ENCODE data around the gene UGT1A7. TPM values are rescaled to one million over a fixed set of nuclear protein-coding genes. Genes with fewer than 3 reads are reported as not detected.

The UGT1A7 gene
- total RNA-seq, 1 experiment from 2014 or later = not detected

DNA sequence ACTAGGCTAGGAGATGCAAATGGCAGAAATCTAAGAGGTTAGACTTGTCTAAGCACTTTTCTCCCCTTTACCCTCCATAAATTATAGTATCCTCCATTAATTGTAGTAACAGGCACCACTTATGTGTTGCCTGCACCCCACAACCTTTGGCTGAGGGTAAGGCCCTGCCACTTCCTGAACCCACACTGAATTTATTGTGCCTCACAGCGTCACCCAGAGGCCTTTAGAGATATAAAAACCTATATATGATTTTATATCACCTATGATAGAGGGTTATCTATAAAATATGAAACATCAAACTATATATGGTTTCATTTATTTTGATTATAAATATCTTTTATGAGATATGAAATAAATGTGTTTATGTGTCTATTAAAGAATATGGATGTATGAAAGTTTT lies 7.4 kb upstream of the UGT1A7 start:
- Mint-ChIP-seq H3K4me3 (ENCODE audit: unreplicated experiment) (no peak overlapping the region), H3K36me3 (ENCODE audit: insufficient read depth, unreplicated experiment) (no peaks in the 10 kb centered on the region), H3K4me1 (ENCODE audit: insufficient read depth, unreplicated experiment) (no peaks in the 10 kb centered on the region), H3K27ac (ENCODE audit: low read depth, unreplicated experiment) (no peak overlapping the region), H3K9me3 (ENCODE audit: unreplicated experiment) (no peaks in the 10 kb centered on the region), H3K27me3 (ENCODE audit: insufficient read depth, unreplicated experiment) (no peaks in the 10 kb centered on the region)
- intact Hi-C loops (cut with micrococcal nuclease) = no loop called here
- BruUV-seq (replicated peaks) = no TSS peak
- TF ChIP-seq, protein P1, sequence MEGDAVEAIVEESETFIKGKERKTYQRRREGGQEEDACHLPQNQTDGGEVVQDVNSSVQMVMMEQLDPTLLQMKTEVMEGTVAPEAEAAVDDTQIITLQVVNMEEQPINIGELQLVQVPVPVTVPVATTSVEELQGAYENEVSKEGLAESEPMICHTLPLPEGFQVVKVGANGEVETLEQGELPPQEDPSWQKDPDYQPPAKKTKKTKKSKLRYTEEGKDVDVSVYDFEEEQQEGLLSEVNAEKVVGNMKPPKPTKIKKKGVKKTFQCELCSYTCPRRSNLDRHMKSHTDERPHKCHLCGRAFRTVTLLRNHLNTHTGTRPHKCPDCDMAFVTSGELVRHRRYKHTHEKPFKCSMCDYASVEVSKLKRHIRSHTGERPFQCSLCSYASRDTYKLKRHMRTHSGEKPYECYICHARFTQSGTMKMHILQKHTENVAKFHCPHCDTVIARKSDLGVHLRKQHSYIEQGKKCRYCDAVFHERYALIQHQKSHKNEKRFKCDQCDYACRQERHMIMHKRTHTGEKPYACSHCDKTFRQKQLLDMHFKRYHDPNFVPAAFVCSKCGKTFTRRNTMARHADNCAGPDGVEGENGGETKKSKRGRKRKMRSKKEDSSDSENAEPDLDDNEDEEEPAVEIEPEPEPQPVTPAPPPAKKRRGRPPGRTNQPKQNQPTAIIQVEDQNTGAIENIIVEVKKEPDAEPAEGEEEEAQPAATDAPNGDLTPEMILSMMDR (IDR thresholded peaks at IDR 0.05; ENCODE audit: unreplicated experiment) = no peak
- no peak for DNase-seq (ENCODE audit: unreplicated experiment)
- ChIA-PET POLR2A (no interaction called here), CTCF (no interaction called here)

DNA sequence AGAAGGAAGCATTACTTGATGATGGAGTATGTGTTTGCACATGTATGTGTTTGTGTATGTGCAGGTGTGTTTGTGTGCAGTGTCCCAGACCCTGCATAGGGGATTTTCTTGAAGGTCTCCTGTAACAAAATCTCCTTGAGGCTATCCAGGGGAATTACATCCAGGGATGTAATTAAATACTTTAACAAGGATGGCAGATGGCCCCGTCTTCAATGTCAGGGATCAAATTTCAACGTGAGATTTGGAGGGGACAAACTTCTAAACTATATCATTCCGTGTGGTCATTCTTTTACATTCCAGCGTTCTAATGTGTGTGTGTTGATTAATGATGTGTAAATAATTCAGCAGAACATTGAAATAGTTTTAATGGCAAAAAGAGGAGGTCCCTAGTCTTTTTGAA lies 6.7 kb upstream of the UGT1A7 start:
- H3K9me3 Mint-ChIP-seq (ENCODE audit: unreplicated experiment) = no peaks in the 10 kb centered on the region
- BruUV-seq (replicated peaks) = no TSS peak
- TF ChIP-seq, protein P1 (IDR thresholded peaks at IDR 0.05; ENCODE audit: unreplicated experiment) = no peak
- ChIA-PET CTCF (no interaction called here), POLR2A (no interaction called here)
- no peak overlapping the region for H3K27ac Mint-ChIP-seq (ENCODE audit: low read depth, unreplicated experiment)
- no peak for DNase-seq (ENCODE audit: unreplicated experiment)
- intact Hi-C loops (cut with micrococcal nuclease) = no loop called here
- no peak overlapping the region for H3K4me3 Mint-ChIP-seq (ENCODE audit: unreplicated experiment)
- no peaks in the 10 kb centered on the region for H3K4me1 Mint-ChIP-seq (ENCODE audit: insufficient read depth, unreplicated experiment)
- no peaks in the 10 kb centered on the region for H3K27me3 Mint-ChIP-seq (ENCODE audit: insufficient read depth, unreplicated experiment)
- no peaks in the 10 kb centered on the region for H3K36me3 Mint-ChIP-seq (ENCODE audit: insufficient read depth, unreplicated experiment)

DNA sequence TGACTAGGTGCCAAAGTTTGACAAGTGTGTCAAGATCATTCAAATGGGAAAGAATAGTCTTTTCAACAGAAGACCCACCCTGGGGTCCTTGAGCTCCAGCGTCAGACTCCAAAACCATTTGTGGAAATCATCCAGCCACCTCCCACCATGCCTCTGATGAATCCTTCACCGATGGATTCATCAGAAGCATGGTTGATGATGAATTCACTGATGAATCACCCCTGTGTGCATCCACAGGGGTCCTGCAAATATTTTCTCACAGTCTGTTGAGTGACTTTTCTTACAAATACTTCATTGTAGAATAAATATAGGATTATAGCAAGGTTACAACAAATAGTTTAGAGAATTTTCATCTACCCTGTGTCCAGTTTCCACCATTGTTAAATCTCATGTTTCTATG lies 5.7 kb upstream of the UGT1A7 start:
- H3K4me1 Mint-ChIP-seq (ENCODE audit: insufficient read depth, unreplicated experiment) = no peaks in the 10 kb centered on the region
- H3K4me3 Mint-ChIP-seq (ENCODE audit: unreplicated experiment) = no peak overlapping the region
- intact Hi-C loops (cut with micrococcal nuclease) = no loop called here
- H3K27me3 Mint-ChIP-seq (ENCODE audit: insufficient read depth, unreplicated experiment) = no peaks in the 10 kb centered on the region
- H3K9me3 Mint-ChIP-seq (ENCODE audit: unreplicated experiment) = no peaks in the 10 kb centered on the region
- no peak overlapping the region for H3K27ac Mint-ChIP-seq (ENCODE audit: low read depth, unreplicated experiment)
- POLR2A ChIA-PET = no interaction called here
- CTCF ChIA-PET = no interaction called here
- TF ChIP-seq, protein P1 (IDR thresholded peaks at IDR 0.05; ENCODE audit: unreplicated experiment) = no peak
- DNase-seq (ENCODE audit: unreplicated experiment) = no peak
- BruUV-seq (replicated peaks) = no TSS peak
- no peaks in the 10 kb centered on the region for H3K36me3 Mint-ChIP-seq (ENCODE audit: insufficient read depth, unreplicated experiment)

DNA sequence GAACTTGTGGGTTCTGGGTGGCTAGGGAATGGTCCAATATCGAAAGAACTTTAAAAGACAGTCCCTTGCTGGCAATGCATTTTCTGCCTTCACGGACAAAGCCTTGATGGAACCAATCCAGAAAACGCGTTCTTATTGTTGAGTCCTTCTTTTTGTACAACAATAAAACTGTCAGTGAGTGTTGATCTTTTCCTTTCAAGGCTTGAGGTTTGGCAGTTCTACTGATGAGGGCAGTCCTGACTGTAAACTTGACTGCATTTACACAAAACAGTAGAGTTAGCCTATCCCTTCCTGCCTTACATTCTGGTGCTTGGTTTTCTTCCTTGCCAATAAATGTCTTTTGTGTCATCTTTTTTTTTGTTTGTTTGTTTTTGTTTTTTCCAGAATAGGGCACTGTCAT lies 2.5 kb upstream of the UGT1A7 start:
- Mint-ChIP-seq H3K9me3 (ENCODE audit: unreplicated experiment) (no peaks in the 10 kb centered on the region), H3K27me3 (ENCODE audit: insufficient read depth, unreplicated experiment) (no peaks in the 10 kb centered on the region), H3K4me1 (ENCODE audit: insufficient read depth, unreplicated experiment) (no peaks in the 10 kb centered on the region), H3K4me3 (ENCODE audit: unreplicated experiment) (no peak overlapping the region), H3K36me3 (ENCODE audit: insufficient read depth, unreplicated experiment) (no peaks in the 10 kb centered on the region), H3K27ac (ENCODE audit: low read depth, unreplicated experiment) (no peak overlapping the region)
- BruUV-seq (replicated peaks) = no TSS peak
- intact Hi-C loops (cut with micrococcal nuclease) = no loop called here
- ChIA-PET CTCF (no interaction called here), POLR2A (no interaction called here)
- DNase-seq (ENCODE audit: unreplicated experiment) = no peak
- TF ChIP-seq, protein P1 (IDR thresholded peaks at IDR 0.05; ENCODE audit: unreplicated experiment) = no peak
